Astrocyte of the cerebellum (primary cell): ENCODE results near the gene ZNF383.
"Not testable (repeated sequence)": the region's sequence is repeated elsewhere in the genome, so short reads cannot be mapped to it uniquely, and the experiment has no call there.

ENCODE experiments used
- DNase-seq: peaks from one replicate; pipeline ENCODE4 v3.0.0-alpha.2; 2011; ENCODE audit warnings: low read depth
- H3K4me3 ChIP-seq: 2 replicates; pipeline ENCODE4 v1.5.1; 2011; ENCODE audit warnings: mild to moderate bottlenecking, low read depth, low read length, moderate library complexity
- in situ Hi-C: cut with HindIII; loops from 2 replicates; pipeline ENCODE4 v1.10.0; 2017; ENCODE audit warnings: low sequenced_read_pairs

Gene ZNF383

GRCh38 chr19:37284020-37284419 lies 66.0 kb downstream of the ZNF383 start:
- H3K4me3 ChIP-seq, DNase-seq, in situ Hi-C loops: not testable (repeated sequence)

DNA sequence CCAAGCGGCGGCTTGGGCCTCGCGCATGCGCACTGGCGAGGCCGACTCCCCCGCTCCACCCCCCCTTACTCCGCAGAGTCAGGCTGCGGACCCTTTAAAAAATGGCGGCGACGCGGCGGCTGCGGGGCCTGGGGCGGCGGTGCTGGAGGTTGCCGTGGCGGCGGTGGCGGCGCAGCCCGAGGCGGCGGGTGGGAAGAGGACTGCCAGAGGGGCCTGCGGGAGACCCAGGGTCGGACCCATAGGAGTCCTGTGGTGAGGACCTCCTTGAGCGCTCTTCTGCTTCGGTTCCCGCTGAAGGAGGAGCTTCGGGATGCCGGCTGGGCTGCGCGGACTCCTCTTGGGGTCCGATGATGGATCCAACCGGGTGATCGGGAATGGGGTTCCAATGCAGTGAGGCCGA lies 71.2 kb downstream of the ZNF383 start:
- in situ Hi-C loops, H3K4me3 ChIP-seq, DNase-seq: not testable (repeated sequence)

DNA sequence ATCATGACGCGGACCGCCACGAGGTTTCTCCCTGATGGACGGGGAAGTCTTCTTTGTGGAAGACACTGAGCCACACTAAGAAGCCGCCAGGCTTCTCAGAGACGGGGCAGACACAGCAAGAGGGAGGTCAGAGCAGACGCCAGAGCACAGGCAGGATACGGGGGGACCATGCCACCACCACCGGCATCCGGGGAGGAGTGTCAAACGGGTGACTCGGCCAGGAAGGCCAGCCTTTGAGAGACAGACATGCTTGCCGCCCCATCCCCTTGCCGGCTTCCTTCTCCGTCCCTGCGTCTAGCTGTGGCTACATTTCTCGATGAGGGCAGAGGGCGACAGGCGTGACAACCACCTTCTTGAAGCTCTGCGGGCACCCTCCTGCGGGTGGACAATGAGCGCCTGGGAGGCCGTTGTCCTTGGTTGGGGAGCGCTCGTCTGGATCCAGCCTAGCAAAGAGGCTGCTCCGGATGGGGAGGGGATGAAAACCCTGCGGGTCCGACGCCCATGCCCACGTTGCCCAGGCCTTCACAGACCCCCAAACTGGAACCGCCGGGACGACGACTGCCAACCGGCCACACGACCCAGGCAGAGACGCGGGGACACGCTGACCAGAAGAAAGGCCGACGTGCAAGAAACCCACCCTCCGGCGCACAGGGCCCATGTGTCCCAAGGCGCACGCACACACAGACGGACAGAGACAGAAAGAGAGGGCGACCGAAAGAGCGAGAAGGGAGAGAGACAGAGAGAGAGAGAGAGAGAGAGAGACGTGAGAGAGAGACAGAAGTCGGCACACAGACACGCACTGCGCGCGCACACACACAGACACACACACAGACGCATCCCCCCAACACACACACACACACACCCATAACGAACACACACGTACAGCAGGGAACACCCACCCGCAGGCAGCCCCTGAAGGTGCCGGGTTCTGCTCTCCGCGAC lies 75.3 kb downstream of the ZNF383 start:
- H3K4me3 ChIP-seq, in situ Hi-C loops, DNase-seq: not testable (repeated sequence)

DNA sequence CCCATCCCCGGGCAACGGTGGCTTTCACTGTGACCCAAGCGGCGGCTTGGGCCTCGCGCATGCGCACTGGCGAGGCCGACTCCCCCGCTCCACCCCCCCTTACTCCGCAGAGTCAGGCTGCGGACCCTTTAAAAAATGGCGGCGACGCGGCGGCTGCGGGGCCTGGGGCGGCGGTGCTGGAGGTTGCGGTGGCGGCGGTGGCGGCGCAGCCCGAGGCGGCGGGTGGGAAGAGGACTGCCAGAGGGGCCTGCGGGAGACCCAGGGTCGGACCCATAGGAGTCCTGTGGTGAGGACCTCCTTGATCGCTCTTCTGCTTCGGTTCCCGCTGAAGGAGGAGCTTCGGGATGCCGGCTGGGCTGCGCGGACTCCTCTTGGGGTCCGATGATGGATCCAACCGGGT lies 76.2 kb downstream of the ZNF383 start:
- in situ Hi-C loops, DNase-seq, H3K4me3 ChIP-seq: not testable (repeated sequence)
